NCI-H82 treated with DMSO at 0.1 percent for 48 hours (cell line): ENCODE measurements around the gene KLHL41.
"Not testable (repeated sequence)": the region's sequence is repeated elsewhere in the genome, so short reads cannot be mapped to it uniquely, and the experiment has no call there.

ENCODE experiments used
- DNase-seq: peaks from one replicate; lab custom pipeline; 2025; ENCODE audit not compliant: unreplicated experiment; lab: John Stamatoyannopoulos, UW

Gene KLHL41

GRCh38 chr2:169509955-169510354, 453 bp downstream of the KLHL41 start:
- no peak for DNase-seq

- no peak for DNase-seq
Measured at GRCh38 chr2:169510496-169510895, 994 bp downstream of the KLHL41 start.

GRCh38 chr2:169511818-169512217, 2.3 kb downstream of the KLHL41 start:
- DNase-seq: no peak

DNA sequence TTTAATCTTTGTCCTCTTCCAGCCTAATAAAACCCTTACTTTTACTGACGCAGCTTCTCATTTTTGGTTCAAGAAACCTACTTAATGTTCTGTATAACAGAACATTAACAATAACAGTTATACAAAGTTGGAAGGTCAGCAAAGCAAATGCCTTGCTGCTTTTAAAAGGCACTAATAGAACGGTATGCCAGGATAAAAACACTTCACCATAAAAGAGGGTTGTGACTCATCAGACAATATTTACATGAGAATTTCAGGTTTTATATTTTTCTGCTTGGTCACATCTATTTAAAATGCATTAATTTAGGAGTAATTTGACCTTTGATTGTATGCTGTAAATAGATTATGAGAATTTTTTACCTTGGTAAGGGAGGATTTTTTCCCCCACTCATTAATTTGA, 3.0 kb downstream of the KLHL41 start:
- DNase-seq: no peak

DNA sequence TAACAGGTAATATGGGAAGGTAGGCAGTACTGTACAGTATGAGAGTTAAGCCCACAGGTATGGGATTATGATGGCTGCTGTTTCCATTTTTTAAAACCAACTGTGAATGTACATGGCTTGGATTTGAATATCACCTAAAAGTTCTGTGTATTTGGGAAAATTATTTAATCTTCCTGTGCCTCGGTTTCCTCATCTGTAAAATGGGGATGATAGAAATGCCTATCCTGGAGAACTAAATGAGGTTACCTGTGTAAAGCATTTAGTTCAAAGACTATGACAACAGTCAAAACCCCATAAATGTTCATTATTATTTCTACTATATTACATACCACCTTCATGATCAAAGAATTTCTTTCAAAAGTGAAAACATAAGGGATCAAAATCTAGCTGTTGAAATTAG, 3.6 kb downstream of the KLHL41 start:
- no peak for DNase-seq

DNA sequence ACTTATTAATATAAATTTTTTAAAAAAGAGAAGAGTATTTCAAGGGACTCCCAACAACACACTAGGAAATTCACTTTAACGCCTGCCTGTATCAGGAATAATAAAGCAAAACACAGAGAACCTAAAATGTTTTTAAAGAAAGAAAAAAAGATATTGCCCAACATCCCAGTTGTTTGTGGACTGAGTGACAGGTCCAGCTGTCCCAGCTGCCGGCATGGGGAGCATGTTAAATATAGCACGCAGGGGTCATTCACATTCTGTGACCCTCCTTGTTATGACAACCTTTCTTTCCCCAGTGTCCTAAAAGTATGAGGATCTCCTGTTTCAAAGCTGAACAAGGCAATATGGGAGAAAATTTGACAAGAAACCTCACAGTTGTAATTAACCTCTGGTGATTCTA, 4.4 kb downstream of the KLHL41 start:
- no peak for DNase-seq

DNA sequence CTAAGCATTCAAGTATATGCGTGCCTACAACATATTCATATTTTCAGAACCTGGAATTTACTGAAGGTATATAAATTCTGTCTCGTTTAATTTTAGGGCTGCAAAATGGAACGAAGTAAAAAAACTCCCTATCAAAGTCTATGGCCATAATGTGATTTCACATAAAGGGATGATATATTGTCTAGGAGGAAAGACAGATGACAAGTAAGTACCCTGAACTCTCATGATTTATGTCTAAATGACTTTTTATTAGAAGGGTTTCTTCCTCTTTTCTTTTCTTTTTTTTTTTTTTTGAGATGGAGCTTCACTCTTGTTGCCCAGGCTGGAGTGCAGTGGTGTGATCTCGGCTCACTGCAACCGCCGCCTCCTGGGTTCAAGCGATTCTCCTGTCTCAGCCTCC, 5.3 kb downstream of the KLHL41 start:
- DNase-seq: not testable (repeated sequence)

DNA sequence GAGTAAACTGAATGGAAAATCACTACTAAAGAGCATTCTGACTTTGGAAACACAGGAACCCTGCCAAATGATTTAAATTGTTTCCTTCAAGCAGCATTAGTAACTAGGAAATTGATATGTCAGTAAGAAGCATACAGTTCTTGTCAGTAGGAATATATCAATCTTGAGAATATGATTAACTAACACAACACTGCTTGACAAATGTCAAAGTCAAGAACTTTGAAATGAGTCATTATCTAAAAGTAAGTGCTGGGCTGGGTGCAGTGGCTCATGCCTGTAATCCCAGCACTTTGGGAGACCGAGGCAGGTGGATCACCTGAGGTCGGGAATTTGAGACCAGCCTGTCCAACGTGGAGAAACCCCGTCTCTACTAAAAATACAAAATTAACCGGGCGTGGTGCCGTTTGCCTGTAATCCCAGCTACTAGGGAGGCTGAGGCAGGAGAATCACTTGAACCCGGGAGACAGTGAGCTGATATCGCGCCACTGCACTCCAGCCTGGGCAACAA, 7.0 kb downstream of the KLHL41 start:
- DNase-seq: not testable (repeated sequence)

GRCh38 chr2:169520896-169521295, 11.4 kb downstream of the KLHL41 start:
- DNase-seq: no peak

DNA sequence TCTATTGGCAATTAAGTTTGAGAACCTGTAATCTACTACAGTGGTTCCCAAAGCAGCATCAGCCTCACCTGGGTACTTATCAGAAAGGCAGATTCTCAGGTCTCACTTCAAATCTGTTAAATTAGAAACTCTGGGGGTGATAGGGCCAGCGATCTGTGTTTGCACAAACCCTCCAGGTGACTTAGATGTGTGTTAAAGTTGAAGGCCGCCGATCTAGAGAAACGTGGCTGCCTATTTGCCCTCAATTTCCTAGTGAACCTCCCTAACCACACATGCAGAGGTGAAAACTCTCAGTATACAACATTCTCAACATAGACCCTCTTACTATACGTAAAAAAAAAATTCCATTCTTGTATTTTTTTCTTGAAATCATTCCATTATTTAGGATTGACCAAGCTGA, 14.2 kb downstream of the KLHL41 start:
- DNase-seq: no peak

- no peak for DNase-seq
Measured at GRCh38 chr2:169525434-169525833, 15.9 kb downstream of the KLHL41 start.

- DNase-seq: no peak
Measured at GRCh38 chr2:169526451-169526850, 16.9 kb downstream of the KLHL41 start.

- DNase-seq: peak; percentile 32
Measured at GRCh38 chr2:169528271-169528701, 18.8 kb downstream of the KLHL41 start.

DNA sequence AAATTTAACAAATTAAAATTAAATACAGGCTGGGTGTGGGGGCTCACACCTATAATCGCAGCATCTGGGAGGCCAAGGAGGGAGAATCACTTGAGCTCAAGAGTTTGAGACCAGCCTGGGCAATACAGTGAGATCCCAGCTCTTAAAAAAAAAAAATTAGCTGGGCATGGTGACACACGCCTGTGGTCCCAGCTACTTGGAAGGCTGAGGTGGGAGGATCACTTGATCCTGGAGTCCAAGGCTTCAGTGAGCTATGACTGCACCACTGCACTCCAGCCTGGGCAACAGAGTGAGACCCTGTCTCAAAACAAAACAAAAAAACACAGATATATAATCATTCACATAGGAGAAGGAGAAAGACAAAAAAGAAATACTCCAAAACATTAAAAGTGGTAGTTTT, 30.0 kb downstream of the KLHL41 start:
- not testable (repeated sequence) for DNase-seq

- no peak for DNase-seq
Measured at GRCh38 chr2:169540146-169540545, 30.6 kb downstream of the KLHL41 start.

- no peak for DNase-seq
Measured at GRCh38 chr2:169542433-169542832, 32.9 kb downstream of the KLHL41 start.

DNA sequence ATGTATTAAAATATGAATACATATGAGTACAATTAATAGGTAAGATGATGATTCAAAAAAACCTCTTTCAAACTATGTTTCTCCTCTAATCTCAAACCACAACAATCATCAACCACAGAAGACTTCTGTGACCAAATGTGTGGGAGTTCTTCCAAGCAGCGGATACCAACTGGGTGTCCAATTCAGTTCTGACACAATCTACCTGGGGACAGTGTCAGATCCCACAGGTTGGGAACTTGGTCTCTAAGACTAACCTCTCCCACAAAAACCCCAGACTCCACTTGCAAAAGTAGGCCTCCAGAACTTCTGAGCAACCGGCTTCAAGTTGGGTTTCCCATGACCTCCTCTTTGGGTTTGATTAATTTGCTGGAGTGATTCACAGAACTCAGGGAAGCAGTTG, 37.3 kb downstream of the KLHL41 start:
- DNase-seq: no peak

GRCh38 chr2:169561364-169561763, 51.9 kb downstream of the KLHL41 start:
- DNase-seq: no peak

DNA sequence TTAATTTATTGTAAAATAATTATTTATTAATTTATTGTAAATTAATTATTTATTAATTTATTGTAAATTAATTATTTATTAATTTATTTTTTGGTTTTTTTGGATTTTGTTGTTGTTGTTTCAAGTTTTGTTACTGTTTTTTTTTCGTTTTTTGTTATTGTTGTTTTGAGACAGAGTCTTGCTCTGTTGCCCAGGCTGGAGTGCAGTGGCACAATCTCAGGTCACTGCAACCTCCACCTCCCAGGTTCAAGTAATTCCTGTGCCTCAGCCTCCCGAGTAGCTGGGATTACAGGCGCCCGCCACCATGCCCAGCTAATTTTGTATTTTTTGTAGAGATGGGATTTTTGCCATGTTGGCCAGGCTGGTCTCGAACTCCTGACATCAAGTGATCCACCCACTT, 52.6 kb downstream of the KLHL41 start:
- not testable (repeated sequence) for DNase-seq

DNA sequence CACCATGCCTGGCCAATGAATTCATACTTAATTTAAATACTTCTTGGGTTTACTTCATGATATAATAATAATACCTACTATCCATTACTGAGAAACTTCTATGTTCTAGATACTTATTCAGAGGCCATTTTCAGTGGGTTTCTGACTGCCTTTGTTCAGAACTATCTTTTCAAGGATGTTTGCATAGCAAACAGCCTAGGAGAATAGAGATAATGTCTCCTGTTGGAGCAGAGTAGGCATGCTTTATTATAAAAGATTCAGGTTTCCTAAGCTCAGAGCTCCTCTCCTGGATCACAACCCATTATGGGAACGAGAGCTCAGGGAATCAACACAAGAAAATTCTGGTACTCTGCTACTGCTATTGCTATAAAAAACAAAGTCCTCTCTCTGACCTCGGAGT, 53.0 kb downstream of the KLHL41 start:
- no peak for DNase-seq

DNA sequence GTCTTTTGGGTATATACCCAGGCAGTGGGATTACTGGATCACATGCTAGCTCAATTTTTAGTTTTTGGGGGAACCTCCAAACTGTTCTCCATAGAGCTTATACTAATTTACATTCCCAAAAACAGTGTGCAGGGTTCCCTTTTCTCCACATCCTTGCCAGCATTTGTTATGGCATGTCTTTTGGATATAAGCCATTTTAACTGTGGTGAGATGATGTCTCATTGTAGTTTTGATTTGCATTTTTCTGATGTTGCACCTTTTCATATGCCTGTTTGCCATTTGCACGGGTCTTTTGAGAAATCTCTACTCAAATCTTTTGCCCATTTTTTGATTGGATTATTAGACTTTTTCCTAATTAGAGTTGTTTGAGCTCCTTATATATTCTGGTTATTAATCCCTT, 56.2 kb downstream of the KLHL41 start:
- DNase-seq: no peak

DNA sequence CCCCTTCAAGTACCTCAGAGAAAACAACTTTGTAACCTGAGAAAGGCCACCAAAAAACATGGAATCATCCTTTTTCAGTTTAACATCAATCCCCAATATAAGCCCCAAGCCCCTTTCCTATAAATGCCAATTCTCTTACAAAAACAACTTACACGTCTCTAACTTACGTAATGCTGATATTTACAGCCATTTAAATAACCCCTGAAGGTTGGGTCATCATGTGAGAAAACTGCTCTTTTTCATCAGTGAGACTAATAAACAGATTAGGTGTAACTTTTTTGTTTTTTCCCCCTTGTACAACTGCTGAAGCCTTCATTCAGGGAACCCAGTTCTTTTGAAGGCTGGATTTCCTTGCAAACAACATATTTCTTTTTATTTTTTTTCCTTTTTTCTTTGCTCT, 60.4 kb downstream of the KLHL41 start:
- no peak for DNase-seq

GRCh38 chr2:169570752-169571151, 61.2 kb downstream of the KLHL41 start:
- DNase-seq: peak; percentile 51

- no peak for DNase-seq
Measured at GRCh38 chr2:169571571-169571970, 62.1 kb downstream of the KLHL41 start.
